ENCODE measurements around the gene FAM53B.

DNA sequence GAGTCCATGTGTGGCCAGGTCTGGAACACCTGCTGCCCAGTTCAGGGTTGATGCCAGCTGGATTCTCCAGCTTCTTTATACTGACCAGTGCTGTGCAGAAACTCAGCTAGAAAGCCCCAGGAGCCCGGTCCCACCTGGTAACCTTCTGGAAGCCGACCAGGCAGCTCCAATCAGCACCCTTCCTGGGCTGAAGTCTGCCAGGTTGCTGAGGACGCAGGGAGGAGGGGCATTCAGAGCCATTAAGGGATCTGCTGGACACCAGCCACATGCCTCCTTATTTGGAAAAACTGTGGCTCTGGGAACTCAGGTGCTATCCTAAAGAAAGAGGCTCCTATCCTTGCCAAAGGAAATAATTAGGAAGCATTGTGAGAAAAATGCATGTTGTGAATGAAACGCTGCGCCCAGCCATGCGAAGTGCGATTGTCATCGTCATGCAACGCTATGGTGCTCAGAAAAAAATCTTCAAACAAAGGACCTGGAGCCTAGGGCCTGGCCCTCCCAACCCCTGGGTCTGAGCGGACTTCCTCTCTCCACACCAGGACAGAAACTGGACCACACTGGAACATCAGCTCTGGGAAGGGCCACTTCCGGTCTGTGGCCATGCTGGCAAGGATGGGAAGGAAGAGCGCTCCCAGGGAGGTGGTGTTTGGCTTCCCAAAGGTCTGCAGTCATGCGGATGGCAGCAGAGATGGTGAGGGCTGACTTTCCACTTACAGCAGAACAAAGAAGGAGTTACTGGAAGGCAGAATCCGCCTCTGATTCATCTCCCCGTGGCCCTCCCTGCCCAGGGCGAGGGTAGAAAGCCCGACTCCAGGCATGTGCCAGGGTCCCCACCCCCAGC lies 90.1 kb downstream of the FAM53B start:
- TF ChIP-seq, protein P1, sequence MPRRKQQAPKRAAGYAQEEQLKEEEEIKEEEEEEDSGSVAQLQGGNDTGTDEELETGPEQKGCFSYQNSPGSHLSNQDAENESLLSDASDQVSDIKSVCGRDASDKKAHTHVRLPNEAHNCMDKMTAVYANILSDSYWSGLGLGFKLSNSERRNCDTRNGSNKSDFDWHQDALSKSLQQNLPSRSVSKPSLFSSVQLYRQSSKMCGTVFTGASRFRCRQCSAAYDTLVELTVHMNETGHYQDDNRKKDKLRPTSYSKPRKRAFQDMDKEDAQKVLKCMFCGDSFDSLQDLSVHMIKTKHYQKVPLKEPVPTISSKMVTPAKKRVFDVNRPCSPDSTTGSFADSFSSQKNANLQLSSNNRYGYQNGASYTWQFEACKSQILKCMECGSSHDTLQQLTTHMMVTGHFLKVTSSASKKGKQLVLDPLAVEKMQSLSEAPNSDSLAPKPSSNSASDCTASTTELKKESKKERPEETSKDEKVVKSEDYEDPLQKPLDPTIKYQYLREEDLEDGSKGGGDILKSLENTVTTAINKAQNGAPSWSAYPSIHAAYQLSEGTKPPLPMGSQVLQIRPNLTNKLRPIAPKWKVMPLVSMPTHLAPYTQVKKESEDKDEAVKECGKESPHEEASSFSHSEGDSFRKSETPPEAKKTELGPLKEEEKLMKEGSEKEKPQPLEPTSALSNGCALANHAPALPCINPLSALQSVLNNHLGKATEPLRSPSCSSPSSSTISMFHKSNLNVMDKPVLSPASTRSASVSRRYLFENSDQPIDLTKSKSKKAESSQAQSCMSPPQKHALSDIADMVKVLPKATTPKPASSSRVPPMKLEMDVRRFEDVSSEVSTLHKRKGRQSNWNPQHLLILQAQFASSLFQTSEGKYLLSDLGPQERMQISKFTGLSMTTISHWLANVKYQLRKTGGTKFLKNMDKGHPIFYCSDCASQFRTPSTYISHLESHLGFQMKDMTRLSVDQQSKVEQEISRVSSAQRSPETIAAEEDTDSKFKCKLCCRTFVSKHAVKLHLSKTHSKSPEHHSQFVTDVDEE (CRISPR knock-in tag; IDR thresholded peaks at IDR 0.05): no peak
- TF ChIP-seq GLIS3 (CRISPR knock-in tag; IDR thresholded peaks at IDR 0.05) (no peak), ESRRG (CRISPR knock-in tag; IDR thresholded peaks at IDR 0.05) (no peak), RARB (CRISPR knock-in tag; IDR thresholded peaks at IDR 0.05) (no peak), OSR1 (CRISPR knock-in tag; IDR thresholded peaks at IDR 0.05) (no peak)

Measured in SK-N-SH treated with all-trans-retinoic acid at 6 μM for 48 hours (cell line).